Aorta (tissue), 5 donors: ENCODE results near the gene CABCOCO1. TPM values are rescaled to one million over a fixed set of nuclear protein-coding genes. Genes with fewer than 3 reads are reported as not detected.

Source experiments
- ATAC-seq: fragments of 200-7000 bp; cut with Tn5 transposase; one replicate; pipeline ENCODE4 v1.9.1; 2022; ENCODE audit warnings: moderate library complexity; ENCODE audit not compliant: low FRiP score
- DNase-seq, 2 donors: peaks; one replicate each; pipeline ENCODE4 v3.0.0-alpha.2; 2020
- H3K27ac ChIP-seq, 2 donors: one replicate each; pipeline ENCODE4 v1.5.1; 2013; ENCODE audit warnings: low read length in 2 of 2, mild to moderate bottlenecking in 2 of 2, moderate library complexity in 2 of 2, control low read depth in 1 of 2, inconsistent platforms in 1 of 2, low read depth in 1 of 2
- H3K27me3 ChIP-seq, 2 donors: one replicate each; pipeline ENCODE4 v1.6.1; 2013; ENCODE audit warnings: control low read depth in 1 of 2, low read length in 1 of 2, mild to moderate bottlenecking in 1 of 2, moderate library complexity in 1 of 2; ENCODE audit not compliant: insufficient read depth in 2 of 2, control insufficient read depth in 1 of 2
- H3K36me3 ChIP-seq, 2 donors: one replicate each; pipeline ENCODE4 v1.6.1; 2013; ENCODE audit warnings: control low read depth in 1 of 2, low read length in 1 of 2, mild to moderate bottlenecking in 1 of 2; ENCODE audit not compliant: insufficient read depth in 2 of 2, control insufficient read depth in 1 of 2
- H3K4me1 ChIP-seq, 2 donors: one replicate each; pipeline ENCODE4 v1.6.1; 2013; ENCODE audit warnings: low read length in 2 of 2, control low read depth in 1 of 2, mild to moderate bottlenecking in 1 of 2, moderate library complexity in 1 of 2; ENCODE audit not compliant: insufficient read depth in 2 of 2, control insufficient read depth in 1 of 2
- H3K4me3 ChIP-seq, 2 donors: one replicate each; pipeline ENCODE4 v1.5.1; 2013; ENCODE audit warnings: low read length in 2 of 2, control low read depth in 1 of 2, mild to moderate bottlenecking in 1 of 2
- H3K9me3 ChIP-seq: one replicate; pipeline ENCODE4 v1.6.1; 2013; ENCODE audit warnings: mild to moderate bottlenecking, low read length; ENCODE audit not compliant: control insufficient read depth
- WGBS, 2 donors: extraction: QIAGEN DNeasy Blood & Tissue Kit; methylation state at CpG; one replicate each; pipeline ENCODE4 v1.1.7; 2013; 5-methylcytosine and 5-hydroxymethylcytosine counted together
- intact Hi-C, 2 donors: fragments of 100-400 bp; cut with DNase I; formaldehyde crosslinking; loops; one replicate each; pipeline versions ENCODE4 v1.14.2 to v1.15.0; 2022
- long read RNA-seq, 2 donors: library from polyadenylated mRNA; unstranded; transcript quantifications; one replicate each; pipeline ENCODE4 v2.0.0, GENCODE V29; 2020 to 2021
- polyA plus RNA-seq, 2 donors: library from polyadenylated mRNA; stranded (reverse); fragments of 200-250 nt; gene quantifications; one replicate each; pipeline ENCODE4 v1.2.3, GENCODE V29; 2013
- total RNA-seq, 2 donors: library from RNA; stranded (reverse); fragmentation: NEBNext Ultra II Directional; extraction: Animal tissue kit (Norgen Biotek cat#: 25700); gene quantifications; one replicate each; pipeline ENCODE4 v1.2.1, GENCODE V29; 2021
- donor health status: healthy with polysubstance abuse.
- donor health status: Bipolar disorder and iron deficiency.
- donor health status: DM: no; HTN: no; CAD: no.
- donor health status: DM: no; HTN: no; CAD: no.
- donor health status: DM: yes; HTN: yes; CAD: no.

Gene CABCOCO1, protein sequence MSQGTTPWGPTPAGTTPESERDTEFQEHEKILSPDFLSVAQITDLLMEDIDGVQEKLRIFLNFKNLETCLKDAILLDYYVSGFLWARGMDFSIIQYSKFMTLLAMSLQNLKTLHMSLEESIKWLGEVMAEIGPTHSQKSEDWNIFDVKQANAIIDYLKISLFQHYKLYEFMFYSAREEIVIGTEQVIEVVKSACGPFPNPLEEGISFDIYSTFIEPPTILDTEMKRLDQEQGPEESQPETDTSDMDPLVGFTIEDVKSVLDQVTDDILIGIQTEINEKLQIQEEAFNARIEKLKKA
- total RNA-seq, result under 1 TPM in 1 of 2 donors, not detected in 1; 0.26 TPM
- 10 to 100 TPM in 1 of 2 donors, 1 to 10 TPM in 1; 2.4 to 11.1 TPM for polyA plus RNA-seq
- long read RNA-seq, donor 1, partial matches to known transcripts, result 0 of 1 reads
- long read RNA-seq, donor 1, other reads (novel, unspliced or antisense), result 1 of 1 reads
- long read RNA-seq, donor 2, result 0 reads

DNA sequence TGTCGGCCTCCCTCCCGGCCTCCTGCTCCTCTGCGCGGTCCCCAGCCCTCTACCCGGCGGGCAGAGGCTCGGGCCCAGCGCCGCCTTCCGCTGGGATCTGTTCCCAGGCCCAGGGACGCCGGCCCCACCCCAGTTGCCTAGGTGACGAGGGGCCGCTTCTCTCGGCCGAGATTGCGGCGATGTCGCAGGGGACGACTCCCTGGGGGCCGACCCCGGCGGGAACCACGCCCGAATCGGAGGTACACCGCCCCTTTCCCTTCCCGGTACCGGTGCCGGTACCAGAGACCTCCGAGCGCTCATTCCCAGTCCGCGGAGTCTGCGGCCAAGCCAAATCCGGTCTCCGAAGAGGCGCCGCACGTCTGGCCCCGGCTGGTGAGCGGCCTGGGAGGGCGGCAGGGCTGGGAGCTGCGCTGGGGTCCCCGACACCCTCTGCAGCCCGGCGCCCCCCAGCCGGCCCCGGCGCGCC lies at the start of gene CABCOCO1:
CABCOCO1 (plus strand) TSS at position 136 of the 466 bp plus-strand sequence; CDS start at position 180, 44 bp downstream.
- Histone ChIP-seq H3K27me3 (no peaks in the 10 kb centered on the region), H3K4me3 (peak within 1 kb of the TSS; percentile 11 to 76), H3K9me3 (no peaks in the 10 kb centered on the region), H3K36me3 (no peaks in the 10 kb centered on the region), H3K27ac (no peak within 1 kb of the TSS), H3K4me1 (no peaks in the 10 kb centered on the region)
- 0 to 1% methylated on average over 46 to 51 of the region's 51 CpGs for WGBS, 2 donors
- DNase-seq (peak; percentile 79 to 91), ATAC-seq (peak; percentile 94)
- intact Hi-C loops, result no loop called here

DNA sequence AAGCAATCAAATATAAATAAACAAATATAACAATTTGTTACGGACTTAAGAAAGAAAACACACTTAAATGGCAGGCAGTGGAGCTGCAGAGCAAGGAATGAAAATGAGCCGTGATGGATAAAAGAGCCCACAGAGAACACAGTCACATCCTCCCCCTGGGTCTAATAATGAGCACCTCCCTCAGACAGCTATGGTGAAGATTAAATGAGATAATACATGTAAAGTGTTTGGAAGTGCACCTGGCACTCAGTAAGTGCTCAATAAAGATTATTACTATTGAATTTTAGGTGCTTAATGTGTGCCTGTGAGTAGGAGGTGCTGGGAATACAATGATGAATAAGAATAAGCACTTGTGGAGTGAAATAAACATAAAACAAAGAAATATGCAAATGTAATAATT lies 49.1 kb upstream of the CABCOCO1 start:
- H3K36me3 ChIP-seq, result no peaks in the 10 kb centered on the region
- H3K9me3 ChIP-seq, result no peaks in the 10 kb centered on the region
- no peak overlapping the region for H3K4me3 ChIP-seq
- H3K27me3 ChIP-seq, result no peaks in the 10 kb centered on the region
- no peak overlapping the region for H3K27ac ChIP-seq
- ATAC-seq (no peak), DNase-seq (no peak)
- intact Hi-C loops, result no loop called here
- 96 to 98% methylated on average over 2 of the region's 2 CpGs for WGBS, 2 donors
- H3K4me1 ChIP-seq, result peaks cover 0 to 4% of the 10 kb centered on the region in 2 donors

DNA sequence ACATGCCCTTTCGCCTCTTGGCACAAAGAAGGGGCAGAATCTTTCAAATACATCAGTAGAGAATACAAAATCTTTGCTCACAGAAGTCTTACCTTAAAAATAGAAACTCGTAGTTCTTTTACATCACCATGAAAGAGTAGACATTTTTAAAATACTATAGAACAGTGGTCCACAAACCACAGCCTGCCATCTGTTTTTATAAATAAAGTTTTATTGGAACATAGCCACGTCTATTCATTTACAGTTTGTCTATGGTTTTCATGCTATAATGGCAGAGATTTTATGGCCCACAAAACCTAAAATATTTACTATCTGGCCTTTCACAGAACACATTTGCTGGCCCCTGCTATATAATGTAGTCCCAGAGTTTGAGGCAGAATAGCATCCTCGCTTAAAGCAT lies 46.1 kb upstream of the CABCOCO1 start:
- peaks cover 0 to 4% of the 10 kb centered on the region in 2 donors for H3K4me1 ChIP-seq
- no peak for DNase-seq
- no peaks in the 10 kb centered on the region for H3K27me3 ChIP-seq
- no peak overlapping the region for H3K27ac ChIP-seq
- H3K9me3 ChIP-seq, result no peaks in the 10 kb centered on the region
- no peak overlapping the region for H3K4me3 ChIP-seq
- 92 to 96% methylated on average over 4 of the region's 4 CpGs for WGBS, 2 donors
- intact Hi-C loops, result no loop called here
- ATAC-seq, result no peak
- no peaks in the 10 kb centered on the region for H3K36me3 ChIP-seq

DNA sequence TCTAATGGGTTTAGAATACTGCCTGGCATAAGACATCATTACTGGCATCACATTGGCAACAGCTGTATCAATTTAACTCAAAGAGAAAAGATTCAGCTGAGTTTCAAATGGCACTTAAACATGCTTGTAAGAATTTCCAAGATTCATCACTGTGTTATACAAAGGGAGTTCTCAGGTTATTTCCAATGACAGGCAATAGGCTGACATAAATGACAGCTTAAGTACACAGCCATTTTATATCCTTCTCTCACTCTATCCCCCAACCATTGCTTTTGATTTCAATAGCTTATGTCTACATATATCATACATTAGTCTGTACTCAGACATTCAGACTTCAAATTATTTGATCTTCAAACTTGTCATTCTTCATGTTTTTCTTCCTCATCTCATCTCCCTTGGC lies 45.5 kb upstream of the CABCOCO1 start:
- H3K27me3 ChIP-seq, result no peaks in the 10 kb centered on the region
- ATAC-seq (no peak), DNase-seq (no peak)
- no peaks in the 10 kb centered on the region for H3K36me3 ChIP-seq
- intact Hi-C loops, result no loop called here
- no peaks in the 10 kb centered on the region for H3K4me1 ChIP-seq
- no peaks in the 10 kb centered on the region for H3K9me3 ChIP-seq
- no peak overlapping the region for H3K27ac ChIP-seq
- no peak overlapping the region for H3K4me3 ChIP-seq

- no peaks in the 10 kb centered on the region for H3K9me3 ChIP-seq
- H3K36me3 ChIP-seq, result no peaks in the 10 kb centered on the region
- no peaks in the 10 kb centered on the region for H3K27me3 ChIP-seq
- ATAC-seq, result no peak
- H3K4me3 ChIP-seq, result no peak overlapping the region
- 86 to 87% methylated on average over 5 of the region's 5 CpGs for WGBS, 2 donors
- H3K27ac ChIP-seq, result no peak overlapping the region
- intact Hi-C loops, result no loop called here
- no peak for DNase-seq
- H3K4me1 ChIP-seq, result no peaks in the 10 kb centered on the region
Observed at GRCh38 chr10:61617586-61617985, 45.1 kb upstream of the CABCOCO1 start.

DNA sequence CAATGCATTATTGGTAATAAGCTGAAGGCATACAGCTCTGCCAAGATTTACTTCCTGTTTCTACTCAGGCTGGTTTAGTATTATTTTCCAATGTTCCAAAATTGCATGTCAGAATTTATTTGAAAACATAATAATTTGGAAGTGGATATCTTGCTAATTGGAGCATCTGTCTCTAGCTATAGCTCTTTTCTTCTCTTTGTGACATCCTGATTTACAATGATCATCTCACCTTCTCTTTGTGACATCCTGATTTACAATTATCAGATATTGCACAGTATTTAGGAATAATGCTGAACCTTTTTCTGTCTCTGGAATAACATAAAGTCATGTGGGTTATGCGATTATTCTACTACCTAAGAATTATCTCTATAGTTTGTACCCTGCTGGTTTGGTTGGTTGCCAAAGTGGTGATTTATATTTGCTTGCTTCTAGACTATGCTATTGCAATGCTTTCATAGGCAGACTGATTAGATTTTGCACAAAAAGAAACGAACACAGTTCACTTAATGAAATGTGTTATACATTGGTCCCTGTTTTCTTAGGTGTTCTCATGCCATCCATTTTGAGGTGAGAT lies 44.3 kb upstream of the CABCOCO1 start:
- intact Hi-C loops, result no loop called here
- no peak for DNase-seq
- H3K36me3 ChIP-seq, result no peaks in the 10 kb centered on the region
- H3K9me3 ChIP-seq, result no peaks in the 10 kb centered on the region
- ATAC-seq, result no peak
- 25 to 32% methylated on average over 2 of the region's 2 CpGs for WGBS, 2 donors
- no peak overlapping the region for H3K4me3 ChIP-seq
- no peak overlapping the region for H3K27ac ChIP-seq
- H3K4me1 ChIP-seq, result peaks cover 0 to 3% of the 10 kb centered on the region in 2 donors
- no peaks in the 10 kb centered on the region for H3K27me3 ChIP-seq

GRCh38 chr10:61620506-61620905 lies 42.2 kb upstream of the CABCOCO1 start:
- Histone ChIP-seq H3K27ac (no peak overlapping the region), H3K9me3 (no peaks in the 10 kb centered on the region), H3K4me3 (no peak overlapping the region), H3K36me3 (no peaks in the 10 kb centered on the region), H3K27me3 (no peaks in the 10 kb centered on the region), H3K4me1 (peaks cover 0 to 3% of the 10 kb centered on the region in 2 donors)
- no peak for ATAC-seq
- DNase-seq, result no peak
- intact Hi-C loops, result no loop called here

GRCh38 chr10:61621605-61622051 lies 41.1 kb upstream of the CABCOCO1 start:
- Histone ChIP-seq H3K36me3 (no peaks in the 10 kb centered on the region), H3K27ac (no peak overlapping the region), H3K9me3 (no peaks in the 10 kb centered on the region), H3K4me3 (no peak overlapping the region), H3K4me1 (peaks cover 0 to 3% of the 10 kb centered on the region in 2 donors), H3K27me3 (no peaks in the 10 kb centered on the region)
- intact Hi-C loops, result no loop called here
- ATAC-seq (no peak), DNase-seq (no peak)
- WGBS, 2 donors, result 65 to 79% methylated on average over 10 of the region's 10 CpGs

- 10 to 18% methylated on average over 4 of the region's 4 CpGs for WGBS, 2 donors
- no peak overlapping the region for H3K27ac ChIP-seq
- intact Hi-C loops, result no loop called here
Observed at GRCh38 chr10:61623161-61623560, 39.6 kb upstream of the CABCOCO1 start.

More at GRCh38 chr10:61623161-61623560, 39.6 kb upstream of the CABCOCO1 start:
- no peak overlapping the region for H3K4me3 ChIP-seq
- no peak for DNase-seq
- H3K36me3 ChIP-seq, result no peaks in the 10 kb centered on the region
- no peaks in the 10 kb centered on the region for H3K9me3 ChIP-seq
- H3K27me3 ChIP-seq, result no peaks in the 10 kb centered on the region
- no peak for ATAC-seq
- peaks cover 0 to 3% of the 10 kb centered on the region in 2 donors for H3K4me1 ChIP-seq
